GM23248 (cell line): ENCODE data around the gene SLC6A5. TPM values are rescaled to one million over a fixed set of nuclear protein-coding genes. Genes with fewer than 3 reads are reported as not detected.

Source experiments
- DNase-seq: peaks from one replicate; pipeline ENCODE4 v3.0.0-alpha.2; 2015
- H2AFZ ChIP-seq: fragments of 200-600 bp; sonication (generic); 2 replicates; pipeline ENCODE4 v1.6.1; 2016; ENCODE audit warnings: antibody characterized with exemption
- H3F3A ChIP-seq: fragments of 200-600 bp; sonication (generic); 2 replicates; pipeline ENCODE4 v1.6.1; 2016; ENCODE audit warnings: mild to moderate bottlenecking, antibody characterized with exemption, mixed run types; ENCODE audit not compliant: insufficient read depth
- H3K27ac ChIP-seq: fragments of 200-600 bp; sonication (generic); 2 replicates; pipeline ENCODE4 v1.5.1; 2016; ENCODE audit warnings: mild to moderate bottlenecking
- H3K27me3 ChIP-seq: fragments of 200-600 bp; sonication (generic); replicated peaks from 2 replicates; pipeline ENCODE4 v1.6.1; 2016; ENCODE audit warnings: mild to moderate bottlenecking; ENCODE audit not compliant: insufficient read depth
- H3K36me3 ChIP-seq: fragments of 200-600 bp; sonication (generic); 2 replicates; pipeline ENCODE4 v1.6.1; 2016; ENCODE audit warnings: low read depth, mild to moderate bottlenecking
- H3K4me1 ChIP-seq: fragments of 200-600 bp; sonication (generic); 2 replicates; pipeline ENCODE4 v1.6.1; 2016; ENCODE audit warnings: mild to moderate bottlenecking; ENCODE audit not compliant: insufficient read depth
- H3K4me2 ChIP-seq: fragments of 200-600 bp; sonication (generic); one replicate; pipeline ENCODE4 v1.6.1; 2016; ENCODE audit warnings: mild to moderate bottlenecking; ENCODE audit not compliant: unreplicated experiment
- H3K4me3 ChIP-seq: fragments of 200-600 bp; sonication (generic); 2 replicates; pipeline ENCODE4 v1.5.1; 2016; ENCODE audit warnings: mild to moderate bottlenecking
- H3K79me2 ChIP-seq: fragments of 200-600 bp; sonication (generic); 2 replicates; pipeline ENCODE4 v1.6.1; 2016; ENCODE audit warnings: mild to moderate bottlenecking; ENCODE audit not compliant: insufficient read depth
- H3K9ac ChIP-seq: fragments of 200-600 bp; sonication (generic); 2 replicates; pipeline ENCODE4 v1.6.1; 2016; ENCODE audit warnings: mild to moderate bottlenecking
- H3K9me2 ChIP-seq: fragments of 200-600 bp; sonication (generic); 2 replicates; pipeline ENCODE4 v1.6.1; 2016; ENCODE audit warnings: mixed run types, mild to moderate bottlenecking, moderate library complexity; ENCODE audit not compliant: insufficient read depth
- H3K9me3 ChIP-seq: fragments of 200-600 bp; sonication (generic); one replicate; pipeline ENCODE4 v1.6.1; 2017; ENCODE audit warnings: low read depth
- H4K20me1 ChIP-seq: fragments of 200-600 bp; sonication (generic); 2 replicates; pipeline ENCODE4 v1.6.0; 2016; ENCODE audit not compliant: insufficient read depth
- EZH2 ChIP-seq: fragments of 200-600 bp; sonication (generic); IDR thresholded peaks from 2 replicates; pipeline ENCODE4 v1.6.1; 2018; ENCODE audit warnings: antibody characterized with exemption, mild to moderate bottlenecking; ENCODE audit not compliant: insufficient read depth, poor library complexity, severe bottlenecking
- EZH2phosphoT487 ChIP-seq: fragments of 200-600 bp; sonication (generic); IDR thresholded peaks from 2 replicates; pipeline ENCODE4 v1.6.1; 2018; ENCODE audit warnings: antibody characterized with exemption, moderate library complexity, mild to moderate bottlenecking, low read depth; ENCODE audit not compliant: insufficient read depth
- WGBS, 2 experiments: methylation state at CpG; one replicate each; pipeline ENCODE4 v1.1.6; 2015 to 2017; ENCODE audit warnings: low lambda C conversion rate in 2 of 2, low coverage in 1 of 2; ENCODE audit errors: missing lambda C conversion rate in 2 of 2; 5-methylcytosine and 5-hydroxymethylcytosine counted together
- in situ Hi-C: fragments of 300-500 bp; cut with MboI; formaldehyde crosslinking; loops from 2 replicates; pipeline ENCODE4 v1.15.0; 2020
- polyA plus RNA-seq: library from polyadenylated mRNA; unstranded; fragments of >200 nt; fragmentation: Nextera tagmentation; extraction: Ambion mirVana; gene quantifications from 2 replicates; pipeline ENCODE4 v1.2.1, GENCODE V29; 2016
- total RNA-seq: library from RNA; depleted of rRNA; stranded (reverse); fragments of >200 nt; shearing (Covaris generic); gene quantifications from 2 replicates; pipeline ENCODE4 v1.2.3, GENCODE V29; 2014

Gene SLC6A5
- total and polyA plus RNA-seq, 2 experiments from 2014 or later = not detected

DNA sequence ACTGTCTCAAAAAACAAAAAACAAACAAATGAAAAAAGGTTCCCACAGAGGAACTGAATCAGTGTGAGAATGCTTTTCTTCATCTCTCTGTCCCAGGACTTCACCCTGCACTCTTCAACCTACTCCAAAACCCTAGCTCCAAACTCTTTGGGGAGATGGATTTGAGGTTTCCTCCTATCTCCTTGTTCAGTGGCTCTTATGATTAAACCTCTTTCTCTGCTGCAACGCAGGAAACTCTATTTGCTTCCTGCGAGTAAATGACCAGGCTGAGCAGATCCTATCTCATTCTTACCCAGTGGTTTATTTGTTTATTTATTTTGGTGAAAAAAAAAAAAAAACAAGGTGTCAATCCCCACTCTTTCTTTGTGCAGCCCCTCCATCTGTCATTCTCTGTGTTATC is 12.0 kb downstream of the SLC6A5 start:
- TF ChIP-seq EZH2phosphoT487 (no peak), EZH2 (no peak)
- Histone ChIP-seq H3K79me2 (no peaks in the 10 kb centered on the region), H3K9ac (no peak overlapping the region), H3K4me3 (no peak overlapping the region), H3K27me3 (peaks cover 23% of the 10 kb centered on the region), H3K4me2 (no peak overlapping the region), H3K9me2 (no peaks in the 10 kb centered on the region), H3K4me1 (no peaks in the 10 kb centered on the region), H3K36me3 (no peaks in the 10 kb centered on the region), H3K9me3 (no peaks in the 10 kb centered on the region), H2AFZ (no peak overlapping the region), H3F3A (no peaks in the 10 kb centered on the region), H4K20me1 (no peaks in the 10 kb centered on the region), H3K27ac (no peak overlapping the region)
- DNase-seq = no peak
- 53 to 59% methylated on average over 2 of the region's 2 CpGs for WGBS, 2 experiments
- in situ Hi-C loops = no loop called here

- H3K4me3 ChIP-seq = no peak overlapping the region
- H3K36me3 ChIP-seq = no peaks in the 10 kb centered on the region
- in situ Hi-C loops = no loop called here
- 64 to 66% methylated on average over 4 of the region's 4 CpGs for WGBS, 2 experiments
- H4K20me1 ChIP-seq = no peaks in the 10 kb centered on the region
- H3K9ac ChIP-seq = no peak overlapping the region
- no peak overlapping the region for H2AFZ ChIP-seq
- DNase-seq = no peak
- H3K4me2 ChIP-seq = no peak overlapping the region
- H3K9me3 ChIP-seq = no peaks in the 10 kb centered on the region
- H3K79me2 ChIP-seq = no peaks in the 10 kb centered on the region
- H3K27me3 ChIP-seq = peaks cover 20% of the 10 kb centered on the region
- H3K27ac ChIP-seq = no peak overlapping the region
- no peaks in the 10 kb centered on the region for H3F3A ChIP-seq
- TF ChIP-seq EZH2phosphoT487 = no peak
- no peak for TF ChIP-seq EZH2
- H3K4me1 ChIP-seq = no peaks in the 10 kb centered on the region
- no peaks in the 10 kb centered on the region for H3K9me2 ChIP-seq
Observed at GRCh38 chr11:20611892-20612291, 12.5 kb downstream of the SLC6A5 start.

GRCh38 chr11:20612416-20612815 is 13.0 kb downstream of the SLC6A5 start:
- Histone ChIP-seq H3K4me1 (no peaks in the 10 kb centered on the region), H3K4me2 (no peak overlapping the region), H3K36me3 (no peaks in the 10 kb centered on the region), H3F3A (no peaks in the 10 kb centered on the region), H2AFZ (no peak overlapping the region), H3K9me2 (no peaks in the 10 kb centered on the region), H3K4me3 (no peak overlapping the region), H3K9me3 (no peaks in the 10 kb centered on the region), H3K79me2 (no peaks in the 10 kb centered on the region), H4K20me1 (no peaks in the 10 kb centered on the region), H3K27me3 (peaks cover 15% of the 10 kb centered on the region), H3K9ac (no peak overlapping the region), H3K27ac (no peak overlapping the region)
- no peak for TF ChIP-seq EZH2phosphoT487
- no peak for TF ChIP-seq EZH2
- DNase-seq = no peak
- 12 to 25% methylated on average over 3 of the region's 3 CpGs for WGBS, 2 experiments
- in situ Hi-C loops = no loop called here

DNA sequence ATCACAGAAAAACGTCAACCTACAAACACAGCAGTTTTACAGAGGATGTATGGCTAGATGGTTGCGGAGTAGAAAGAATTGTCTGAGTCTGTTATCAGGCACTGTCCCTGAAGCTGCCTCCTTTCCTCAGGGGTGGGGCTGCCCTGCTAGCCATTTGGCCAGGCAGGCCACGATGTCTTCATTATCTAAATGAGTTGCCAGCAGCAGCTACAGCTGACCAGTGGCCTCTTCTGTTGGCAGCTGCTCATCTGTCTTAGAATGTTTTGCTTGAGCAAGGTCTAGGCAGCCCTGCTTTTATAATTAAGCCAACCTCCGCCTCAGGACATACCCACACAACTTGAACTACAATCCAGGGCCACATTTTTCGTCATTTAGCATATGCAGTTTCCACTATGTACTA is 17.5 kb downstream of the SLC6A5 start:
- H3K27me3 ChIP-seq = no peaks in the 10 kb centered on the region; the same call in none of the 2 replicates
- no peak overlapping the region for H3K4me3 ChIP-seq
- in situ Hi-C loops = no loop called here
- H4K20me1 ChIP-seq = no peaks in the 10 kb centered on the region
- 6 to 10% methylated on average over 5 of the region's 5 CpGs for WGBS, 2 experiments
- no peaks in the 10 kb centered on the region for H3K9me2 ChIP-seq
- H3K4me1 ChIP-seq = no peaks in the 10 kb centered on the region
- TF ChIP-seq EZH2phosphoT487 (no peak), EZH2 (no peak)
- no peaks in the 10 kb centered on the region for H3K79me2 ChIP-seq
- H3K9ac ChIP-seq = no peak overlapping the region
- no peak overlapping the region for H2AFZ ChIP-seq
- H3K27ac ChIP-seq = no peak overlapping the region
- no peak for DNase-seq
- H3F3A ChIP-seq = no peaks in the 10 kb centered on the region
- H3K4me2 ChIP-seq = no peak overlapping the region
- no peaks in the 10 kb centered on the region for H3K9me3 ChIP-seq
- H3K36me3 ChIP-seq = no peaks in the 10 kb centered on the region
